HepG2 (cell line): ENCODE results near the gene FBXO11. TPM values are rescaled to one million over a fixed set of nuclear protein-coding genes. Genes with fewer than 3 reads are reported as not detected.
A peak's percentile ranks its signal among the peaks of the same experiment; 100 is the strongest.

Source experiments
- ATAC-seq: fragments of 200-7000 bp; cut with Tn5 transposase; 3 replicates; pipeline ENCODE4 v1.9.1; 2020; ENCODE audit warnings: mild to moderate bottlenecking, moderate library complexity
- BruUV-seq: library from RNA; stranded (reverse); fragments of 400-500 nt; replicated peaks from 2 replicates; lab custom pipeline; 2021; lab: Mats Ljungman, UMichigan
- CTCF ChIA-PET: fragments of 300-600 bp; formaldehyde crosslinking; extraction: SDS; loops from one replicate; lab custom pipeline; 2021; ENCODE audit warnings: low total read pairs, inconsistent platforms, low intra/inter-chr PET ratio; lab: Yijun Ruan, JAX
- POLR2A ChIA-PET: fragments of 350-600 bp; sonication (Branson Sonifier 250); formaldehyde crosslinking; loops from one replicate; lab custom pipeline; 2020; ENCODE audit warnings: antibody characterized with exemption, inconsistent platforms; lab: Yijun Ruan, JAX
- DNase-seq: peaks from one replicate; pipeline ENCODE4 v3.0.0-alpha.2; 2015; ENCODE audit warnings: low spot score
- FAIRE-seq: peaks from 3 replicates; lab custom pipeline; 2011; peaks lifted over from hg19 to GRCh38; lab: Jason Lieb, UNC
- H2AFZ ChIP-seq: one replicate; pipeline ENCODE4 v1.6.1; 2011; ENCODE audit warnings: low read length, inconsistent platforms
- H3K27ac ChIP-seq: fragments of 300-600 bp; 3 replicates; pipeline ENCODE4 v1.8.0; 2011; ENCODE audit warnings: mixed run types, mild to moderate bottlenecking, mixed read lengths, low read length, inconsistent platforms; ENCODE audit not compliant: insufficient read depth; ENCODE audit errors: extremely low read length
- H3K27me3 ChIP-seq, 2 experiments: fragments of 200-600 bp in 1 of 2; 2 replicates in 1 of 2; 3 replicates in 1 of 2; pipeline versions ENCODE4 v1.6.0 to v1.8.0; 2011; ENCODE audit warnings: low read length in 2 of 2, mild to moderate bottlenecking in 2 of 2, moderate library complexity in 2 of 2, inconsistent platforms in 1 of 2; ENCODE audit not compliant: insufficient read depth in 2 of 2, control insufficient read depth in 1 of 2
- H3K36me3 ChIP-seq, 2 experiments: fragments of 200-600 bp in 1 of 2; replicated peaks in 1 of 2; 2 replicates in 1 of 2; 3 replicates in 1 of 2; pipeline versions ENCODE4 v1.5.1 to v1.8.0; 2011; ENCODE audit warnings: low read length in 2 of 2, inconsistent platforms in 1 of 2; ENCODE audit not compliant: insufficient read depth in 2 of 2, control insufficient read depth in 1 of 2
- H3K4me1 ChIP-seq: 2 replicates; pipeline ENCODE4 v1.5.1; 2012; ENCODE audit warnings: low read length, inconsistent platforms; ENCODE audit not compliant: insufficient read depth
- H3K4me2 ChIP-seq: 2 replicates; pipeline ENCODE4 v1.6.0; 2011; ENCODE audit warnings: low read depth, low read length, inconsistent platforms
- H3K4me3 ChIP-seq, 3 experiments: fragments of 200-600 bp in 1 of 3; sonication (generic), shearing (Covaris generic) in 1 of 3; replicated peaks in 1 of 3; 2 replicates each; pipeline ENCODE4 v1.5.1; 2011 to 2016; ENCODE audit warnings: low read length in 3 of 3, inconsistent platforms in 2 of 3, low read depth in 2 of 3, mild to moderate bottlenecking in 2 of 3, control low read depth in 1 of 3, mixed read lengths in 1 of 3; ENCODE audit not compliant: insufficient read depth in 1 of 3
- H3K79me2 ChIP-seq: one replicate; pipeline ENCODE4 v1.6.1; 2011; ENCODE audit warnings: low read length, inconsistent platforms; ENCODE audit not compliant: insufficient read depth
- H3K9ac ChIP-seq: 2 replicates; pipeline ENCODE4 v1.6.0; 2011; ENCODE audit warnings: mild to moderate bottlenecking, low read depth, low read length, inconsistent platforms; ENCODE audit not compliant: insufficient read depth
- H3K9me3 ChIP-seq: 2 replicates; pipeline ENCODE4 v1.5.1; 2012; ENCODE audit warnings: mild to moderate bottlenecking, low read length
- H4K20me1 ChIP-seq: 2 replicates; pipeline ENCODE4 v1.6.0; 2011; ENCODE audit warnings: inconsistent platforms, mild to moderate bottlenecking, low read length, moderate library complexity; ENCODE audit not compliant: insufficient read depth
- AGO2 ChIP-seq: fragments of 200-400 bp; formaldehyde crosslinking; optimal IDR thresholded peaks from 2 replicates; pipeline ENCODE3; 2017; ENCODE audit warnings: mild to moderate bottlenecking, low read depth, low read length, moderate library complexity
- ATF7 ChIP-seq, 2 experiments: fragments of 450-650 bp in 1 of 2; sonication (generic) in 1 of 2; formaldehyde crosslinking in 1 of 2; IDR thresholded peaks; 2 replicates each; pipeline versions ENCODE4 v1.4.0 to v1.6.1; 2016 to 2020; ENCODE audit warnings: antibody characterized with exemption in 1 of 2, mild to moderate bottlenecking in 1 of 2, missing genetic modification reagents in 1 of 2
- MAFF ChIP-seq: IDR thresholded peaks from 2 replicates; pipeline ENCODE4 v1.6.1; 2011; ENCODE audit warnings: low read depth, low read length, improper control_type of control experiment
- MAFK ChIP-seq, 2 experiments: IDR thresholded peaks in 1 of 2; conservative IDR thresholded peaks in 1 of 2; 2 replicates each; pipeline ENCODE4 v1.6.1; 2011; ENCODE audit warnings: improper control_type of control experiment in 2 of 2, low read length in 2 of 2
- MED1 ChIP-seq: sonication (generic); formaldehyde crosslinking; IDR thresholded peaks from 2 replicates; pipeline ENCODE4 v1.4.0; 2020; ENCODE audit warnings: missing genetic modification reagents
- MEF2D ChIP-seq: sonication (generic); formaldehyde crosslinking; IDR thresholded peaks from 2 replicates; pipeline ENCODE4 v1.5.1; 2020; ENCODE audit warnings: mild to moderate bottlenecking, missing genetic modification reagents
- NFE2 ChIP-seq: sonication (generic); formaldehyde crosslinking; IDR thresholded peaks from 2 replicates; pipeline ENCODE4 v1.4.0; 2020; ENCODE audit warnings: missing genetic modification reagents
- PAWR ChIP-seq: sonication (generic); formaldehyde crosslinking; IDR thresholded peaks from 2 replicates; pipeline ENCODE4 v1.4.0; 2020; ENCODE audit warnings: missing genetic modification reagents, mild to moderate bottlenecking, borderline replicate concordance
- PHB2 ChIP-seq: fragments of 450-650 bp; IDR thresholded peaks from 2 replicates; pipeline ENCODE4 v1.6.1; 2018; ENCODE audit not compliant: partially characterized antibody
- REPIN1 ChIP-seq: sonication (generic); formaldehyde crosslinking; IDR thresholded peaks from 2 replicates; pipeline ENCODE4 v1.8.0; 2022; ENCODE audit warnings: missing genetic modification reagents, low read depth, mild to moderate bottlenecking, borderline replicate concordance
- REXO4 ChIP-seq: sonication (generic); formaldehyde crosslinking; IDR thresholded peaks from 2 replicates; pipeline ENCODE4 v1.8.0; 2022; ENCODE audit warnings: missing genetic modification reagents, mild to moderate bottlenecking, borderline replicate concordance
- SP5 ChIP-seq: IDR thresholded peaks from 2 replicates; pipeline ENCODE4 v1.6.1; 2016; ENCODE audit warnings: low read depth, borderline replicate concordance
- ZEB1 ChIP-seq: IDR thresholded peaks from 2 replicates; pipeline ENCODE4 v1.6.1; 2012; ENCODE audit warnings: mild to moderate bottlenecking, low read depth, inconsistent platforms; ENCODE audit not compliant: insufficient replicate concordance
- ZFP36L2 ChIP-seq: sonication (generic); formaldehyde crosslinking; IDR thresholded peaks from 2 replicates; pipeline ENCODE4 v1.4.0; 2020; ENCODE audit warnings: missing genetic modification reagents
- ZNF773 ChIP-seq: sonication (generic); formaldehyde crosslinking; IDR thresholded peaks from 2 replicates; pipeline ENCODE4 v1.4.0; 2020; ENCODE audit warnings: missing genetic modification reagents, borderline replicate concordance
- WGBS: methylation state at CpG from one replicate; pipeline ENCODE4 v1.1.6; 2017; ENCODE audit warnings: low lambda C conversion rate; 5-methylcytosine and 5-hydroxymethylcytosine counted together
- in situ Hi-C: cut with HindIII; loops from 2 replicates; pipeline ENCODE4 v1.10.0; 2017; ENCODE audit warnings: low pct_unique_long_range_greater_than_20kb; ENCODE audit not compliant: extremely low pct_ligation_motif_present
- intact Hi-C: fragments of 100-400 bp; cut with micrococcal nuclease; formaldehyde crosslinking; loops from one replicate; pipeline ENCODE4 v1.10.0; 2022; ENCODE audit not compliant: unreplicated experiment
- polyA plus RNA-seq, 8 experiments: library from polyadenylated mRNA; depleted of rRNA in 3 of 8; stranded (reverse) in 7 of 8; unstranded in 1 of 8; fragments of >200 nt; fragmentation: Illumina TruSeq in 4 of 8; extraction: Trizol in 4 of 8; gene quantifications; 2 replicates each; pipeline versions ENCODE4 v1.2.1 to v1.2.3, GENCODE V29; 2011 to 2016; ENCODE audit warnings: low read depth in 4 of 8, missing spikeins in 1 of 8, mixed read lengths in 1 of 8; ENCODE audit not compliant: insufficient read depth in 1 of 8
- total RNA-seq, 5 experiments: library from RNA; depleted of rRNA; stranded (reverse); fragments of >200 nt; fragmentation: Illumina TruSeq; extraction: Trizol; gene quantifications; 2 replicates each; pipeline ENCODE4 v1.2.3, GENCODE V29; 2016; ENCODE audit warnings: low read depth in 1 of 5
- TF ChIP-seq, protein P1 (sequence below): sonication (generic); formaldehyde crosslinking; IDR thresholded peaks from 2 replicates; pipeline ENCODE4 v1.5.0; 2020; ENCODE audit warnings: mild to moderate bottlenecking, missing genetic modification reagents
- TF ChIP-seq, protein P2 (sequence below): sonication (generic); formaldehyde crosslinking; IDR thresholded peaks from 2 replicates; pipeline ENCODE4 v1.8.1; 2023; ENCODE audit warnings: mild to moderate bottlenecking, moderate library complexity, missing genetic modification reagents
- TF ChIP-seq, protein P3 (sequence below): sonication (generic); formaldehyde crosslinking; IDR thresholded peaks from 2 replicates; pipeline ENCODE4 v1.9.0; 2022; ENCODE audit warnings: low read depth, missing genetic modification reagents

The FBXO11 gene
- total and polyA plus RNA-seq, 2 of the 13 experiments (the other 11 are each of a cell fraction or from before 2014, with no cell fraction given), result 27.9 to 47.6 TPM

DNA sequence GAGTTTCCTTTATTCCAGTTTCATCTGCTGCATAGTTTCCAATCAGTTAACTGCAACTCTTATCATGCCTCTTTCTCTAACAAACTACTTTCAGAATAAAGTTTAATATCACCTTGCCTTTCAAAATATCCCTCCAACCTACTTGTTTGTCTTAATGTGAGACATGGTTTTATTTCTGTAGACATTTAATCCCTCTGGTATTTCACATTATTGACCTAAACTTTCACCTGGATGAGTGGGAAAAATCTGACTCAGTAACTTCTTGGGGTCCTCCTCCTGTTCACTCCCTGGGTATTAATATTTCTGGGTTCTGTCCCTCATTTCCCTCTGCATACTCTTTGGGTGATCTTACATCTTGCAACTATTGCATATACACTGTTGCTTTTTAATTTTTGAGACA lies 95.4 kb downstream of the FBXO11 start (continued):
- TF ChIP-seq, protein P1, sequence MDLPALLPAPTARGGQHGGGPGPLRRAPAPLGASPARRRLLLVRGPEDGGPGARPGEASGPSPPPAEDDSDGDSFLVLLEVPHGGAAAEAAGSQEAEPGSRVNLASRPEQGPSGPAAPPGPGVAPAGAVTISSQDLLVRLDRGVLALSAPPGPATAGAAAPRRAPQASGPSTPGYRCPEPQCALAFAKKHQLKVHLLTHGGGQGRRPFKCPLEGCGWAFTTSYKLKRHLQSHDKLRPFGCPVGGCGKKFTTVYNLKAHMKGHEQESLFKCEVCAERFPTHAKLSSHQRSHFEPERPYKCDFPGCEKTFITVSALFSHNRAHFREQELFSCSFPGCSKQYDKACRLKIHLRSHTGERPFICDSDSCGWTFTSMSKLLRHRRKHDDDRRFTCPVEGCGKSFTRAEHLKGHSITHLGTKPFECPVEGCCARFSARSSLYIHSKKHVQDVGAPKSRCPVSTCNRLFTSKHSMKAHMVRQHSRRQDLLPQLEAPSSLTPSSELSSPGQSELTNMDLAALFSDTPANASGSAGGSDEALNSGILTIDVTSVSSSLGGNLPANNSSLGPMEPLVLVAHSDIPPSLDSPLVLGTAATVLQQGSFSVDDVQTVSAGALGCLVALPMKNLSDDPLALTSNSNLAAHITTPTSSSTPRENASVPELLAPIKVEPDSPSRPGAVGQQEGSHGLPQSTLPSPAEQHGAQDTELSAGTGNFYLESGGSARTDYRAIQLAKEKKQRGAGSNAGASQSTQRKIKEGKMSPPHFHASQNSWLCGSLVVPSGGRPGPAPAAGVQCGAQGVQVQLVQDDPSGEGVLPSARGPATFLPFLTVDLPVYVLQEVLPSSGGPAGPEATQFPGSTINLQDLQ, result no peak
- TF ChIP-seq MEF2D (CRISPR knock-in tag) (no peak), NFE2 (CRISPR knock-in tag) (no peak), SP5 (CRISPR knock-in tag) (no peak), ZNF773 (CRISPR knock-in tag) (no peak), AGO2 (no peak), ZFP36L2 (no peak), PHB2 (no peak), PAWR (CRISPR knock-in tag) (no peak)
- TF ChIP-seq, protein P2, sequence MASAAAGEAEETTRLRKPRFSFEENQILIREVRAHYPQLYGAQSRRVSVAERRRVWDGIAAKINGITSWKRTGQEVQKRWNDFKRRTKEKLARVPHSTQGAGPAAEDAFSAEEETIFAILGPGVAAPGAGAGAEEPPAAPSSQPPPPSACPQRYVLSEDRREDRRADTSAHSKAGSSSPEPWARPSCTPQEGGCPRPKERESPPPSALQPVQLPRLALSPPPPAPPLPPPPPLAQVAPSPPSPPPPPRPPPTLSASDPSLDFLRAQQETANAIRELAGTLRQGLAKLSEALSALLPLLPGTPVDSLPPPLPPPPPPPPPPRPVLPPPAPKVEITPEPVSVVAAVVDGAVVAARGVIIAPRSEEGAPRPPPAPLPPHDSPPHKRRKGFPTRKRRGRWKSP (CRISPR knock-in tag), result no peak

DNA sequence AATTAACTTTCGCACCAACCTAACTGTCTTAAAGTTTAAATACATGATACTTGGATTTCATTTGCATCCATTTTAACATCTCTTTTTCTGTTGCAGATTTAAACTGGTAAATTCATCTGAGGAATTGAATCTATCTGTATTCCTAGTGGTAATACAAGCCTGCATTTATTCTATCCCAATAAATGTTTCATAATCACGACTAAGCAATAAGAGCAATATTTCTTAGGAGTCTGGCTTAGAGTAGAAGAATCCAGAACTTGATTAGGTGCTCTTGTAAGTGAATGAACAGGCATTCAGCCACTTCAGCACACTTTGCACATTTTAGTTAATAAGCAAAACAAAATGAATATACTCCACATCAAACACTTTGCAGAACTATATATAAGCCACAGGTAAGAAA lies 96.4 kb downstream of the FBXO11 start:
- BruUV-seq, result no TSS peak
- no peak overlapping the region for H3K4me3 ChIP-seq
- 96% methylated on average over 2 of the region's 2 CpGs for WGBS
- H3K4me1 ChIP-seq, result no peaks in the 10 kb centered on the region
- FAIRE-seq, result no peak
- TF ChIP-seq, protein P3, sequence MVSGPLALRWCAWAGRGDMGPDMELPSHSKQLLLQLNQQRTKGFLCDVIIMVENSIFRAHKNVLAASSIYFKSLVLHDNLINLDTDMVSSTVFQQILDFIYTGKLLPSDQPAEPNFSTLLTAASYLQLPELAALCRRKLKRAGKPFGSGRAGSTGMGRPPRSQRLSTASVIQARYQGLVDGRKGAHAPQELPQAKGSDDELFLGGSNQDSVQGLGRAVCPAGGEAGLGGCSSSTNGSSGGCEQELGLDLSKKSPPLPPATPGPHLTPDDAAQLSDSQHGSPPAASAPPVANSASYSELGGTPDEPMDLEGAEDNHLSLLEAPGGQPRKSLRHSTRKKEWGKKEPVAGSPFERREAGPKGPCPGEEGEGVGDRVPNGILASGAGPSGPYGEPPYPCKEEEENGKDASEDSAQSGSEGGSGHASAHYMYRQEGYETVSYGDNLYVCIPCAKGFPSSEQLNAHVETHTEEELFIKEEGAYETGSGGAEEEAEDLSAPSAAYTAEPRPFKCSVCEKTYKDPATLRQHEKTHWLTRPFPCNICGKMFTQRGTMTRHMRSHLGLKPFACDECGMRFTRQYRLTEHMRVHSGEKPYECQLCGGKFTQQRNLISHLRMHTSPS, result no peak
- peak; percentile 73 for TF ChIP-seq MAFF
- no peak for TF ChIP-seq REXO4 (CRISPR knock-in tag)
- TF ChIP-seq MAFK (conservative IDR thresholded peaks at IDR 0.05 in 1 of 2, IDR thresholded peaks at IDR 0.05 in 1 of 2; ENCODE audit: low read length in 2 of 2), result peak; percentile 73 to 76
- TF ChIP-seq REPIN1 (CRISPR knock-in tag), result no peak
- no peak for TF ChIP-seq ZEB1
- TF ChIP-seq ATF7 (IDR thresholded peaks at IDR 0.05), result no peak
- no peak for TF ChIP-seq ATF7 (CRISPR knock-in tag; IDR thresholded peaks at IDR 0.05)
- TF ChIP-seq MED1, result no peak
- TF ChIP-seq, all 625 proteins: peak for 2
- DNase-seq (no peak), ATAC-seq (no peak)
- Histone ChIP-seq H3K27ac (no peak overlapping the region), H3K4me2 (no peak overlapping the region), H3K36me3 (peaks cover 14 to 68% of the 10 kb centered on the region in 2 experiments), H3K79me2 (no peaks in the 10 kb centered on the region), H3K9me3 (no peaks in the 10 kb centered on the region), H3K9ac (no peak overlapping the region), H3K27me3 (no peaks in the 10 kb centered on the region), H2AFZ (no peak overlapping the region), H4K20me1 (no peaks in the 10 kb centered on the region; the same call in 1 of the 2 replicates)
- ChIA-PET CTCF (no interaction called here), POLR2A (no interaction called here)
- in situ Hi-C loops, result no loop called here
- intact Hi-C loops, result no loop called here
